GM19238 (cell line): ENCODE data around the gene ADAM15.
A peak's percentile ranks its signal among the peaks of the same experiment; 100 is the strongest.

Source experiments
- DNase-seq: peaks from one replicate; pipeline ENCODE4 v3.0.0; 2011; ENCODE audit warnings: low spot score; ENCODE audit not compliant: insufficient read length

ADAM15 gene

GRCh38 chr1:155050560-155051341, at the start of gene ADAM15:
ADAM15 (plus strand) TSS chr1:155051316; CDS start chr1:155051387, 71 bp downstream.
- DNase-seq = peak; percentile 99

- DNase-seq = no peak
These were observed 49.8 kb upstream of the ADAM15 start for GRCh38 chr1:155001425-155001674.

GRCh38 chr1:155001675-155002463, 49.2 kb upstream of the ADAM15 start:
- DNase-seq = peak; percentile 97

- DNase-seq = no peak
These were observed 48.5 kb upstream of the ADAM15 start, which contains the start of gene ZBTB7B for GRCh38 chr1:155002464-155003226. ZBTB7B (plus strand) TSS chr1:155002802; CDS start chr1:155014661, 11,859 bp downstream.

GRCh38 chr1:155003227-155003765, 47.8 kb upstream of the ADAM15 start:
- DNase-seq = no peak

GRCh38 chr1:155003766-155004351, 47.3 kb upstream of the ADAM15 start:
- DNase-seq = no peak

GRCh38 chr1:155004352-155005075, 46.6 kb upstream of the ADAM15 start:
- DNase-seq = no peak

- no peak for DNase-seq
These were observed 45.8 kb upstream of the ADAM15 start for GRCh38 chr1:155005076-155006011.

GRCh38 chr1:155006601-155007101, 44.5 kb upstream of the ADAM15 start:
- DNase-seq = no peak

- DNase-seq = no peak
These were observed 43.8 kb upstream of the ADAM15 start for GRCh38 chr1:155007251-155007828.

GRCh38 chr1:155008015-155008941, 42.8 kb upstream of the ADAM15 start:
- no peak for DNase-seq

GRCh38 chr1:155009221-155009711, 41.9 kb upstream of the ADAM15 start:
- DNase-seq = no peak

- DNase-seq = no peak
These were observed 41.4 kb upstream of the ADAM15 start for GRCh38 chr1:155009742-155010141.

- no peak for DNase-seq
These were observed 40.8 kb upstream of the ADAM15 start for GRCh38 chr1:155010211-155010918.

GRCh38 chr1:155011004-155011416, 40.1 kb upstream of the ADAM15 start:
- DNase-seq = no peak

- DNase-seq = no peak
These were observed 39.6 kb upstream of the ADAM15 start for GRCh38 chr1:155011437-155012025.
